K562 (cell line): ENCODE results near the gene ODF2.
"Not testable (repeated sequence)": the region's sequence is repeated elsewhere in the genome, so short reads cannot be mapped to it uniquely, and the experiment has no call there.

Experiments
- CTCF ChIP-seq, 3 experiments: IDR thresholded peaks in 2 of 3; conservative IDR thresholded peaks in 1 of 3; 2 replicates each; pipeline ENCODE4 v1.5.1; 2011 to 2012; ENCODE audit warnings: low read length in 3 of 3, mild to moderate bottlenecking in 3 of 3, control low read depth in 2 of 3, improper control_type of control experiment in 1 of 3, inconsistent platforms in 1 of 3, low read depth in 1 of 3, mixed read lengths in 1 of 3, moderate library complexity in 1 of 3; ENCODE audit not compliant: insufficient read depth in 2 of 3
- EP300 ChIP-seq: IDR thresholded peaks from 2 replicates; pipeline ENCODE4 v1.6.1; 2012; ENCODE audit warnings: low read length, improper control_type of control experiment
- EZH2 ChIP-seq: IDR thresholded peaks from 2 replicates; pipeline ENCODE4 v1.6.1; 2012; ENCODE audit warnings: low read depth, mild to moderate bottlenecking, inconsistent platforms, low read length, borderline replicate concordance
- GATA2 ChIP-seq: sonication (generic); formaldehyde crosslinking; IDR thresholded peaks from 2 replicates; pipeline ENCODE4 v1.4.0; 2020; ENCODE audit warnings: mild to moderate bottlenecking, missing genetic modification reagents
- MAX ChIP-seq: sonication (generic); formaldehyde crosslinking; IDR thresholded peaks from 2 replicates; pipeline ENCODE4 v1.9.0; 2022; ENCODE audit warnings: mild to moderate bottlenecking, missing genetic modification reagents
- MEIS2 ChIP-seq: fragments of 450-650 bp; IDR thresholded peaks from 2 replicates; pipeline ENCODE4 v1.6.1; 2014; ENCODE audit warnings: mild to moderate bottlenecking; ENCODE audit not compliant: partially characterized antibody
- NFIX ChIP-seq: fragments of 250-450 bp; sonication (Bioruptor Pico); IDR thresholded peaks from 2 replicates; pipeline ENCODE4 v1.4.0; 2020; ENCODE audit warnings: low read depth, mild to moderate bottlenecking, moderate library complexity
- POLR2AphosphoS5 ChIP-seq: IDR thresholded peaks from 2 replicates; pipeline ENCODE4 v1.6.1; 2011; ENCODE audit warnings: mild to moderate bottlenecking, low read depth, low read length, moderate library complexity; ENCODE audit not compliant: control insufficient read depth, insufficient read depth
- WHSC1 ChIP-seq: IDR thresholded peaks from one replicate; pipeline ENCODE4 v1.6.1; 2012; ENCODE audit warnings: low read length, control low read depth, inconsistent platforms
- TF ChIP-seq, protein P1 (sequence below): sonication (generic); formaldehyde crosslinking; IDR thresholded peaks from 2 replicates; pipeline ENCODE4 v1.5.0; 2020; ENCODE audit warnings: missing genetic modification reagents
- TF ChIP-seq, protein P2 (sequence below): sonication (generic); formaldehyde crosslinking; IDR thresholded peaks from 2 replicates; pipeline ENCODE4 v1.8.1; 2023; ENCODE audit warnings: mild to moderate bottlenecking, missing genetic modification reagents

GRCh38 chr9:128505906-128506305, 50.1 kb downstream of the ODF2 start:
- TF ChIP-seq EZH2; NFIX (CRISPR knock-in tag); WHSC1; GATA2 (CRISPR knock-in tag); EP300; MAX (CRISPR knock-in tag); MEIS2; CTCF (IDR thresholded peaks at IDR 0.05 in 2 of 3, conservative IDR thresholded peaks at IDR 0.05 in 1 of 3; ENCODE audit: insufficient read depth in 2 of 3, low read depth in 1 of 3, low read length in 3 of 3); POLR2AphosphoS5: not testable (repeated sequence)
- TF ChIP-seq, protein P1, sequence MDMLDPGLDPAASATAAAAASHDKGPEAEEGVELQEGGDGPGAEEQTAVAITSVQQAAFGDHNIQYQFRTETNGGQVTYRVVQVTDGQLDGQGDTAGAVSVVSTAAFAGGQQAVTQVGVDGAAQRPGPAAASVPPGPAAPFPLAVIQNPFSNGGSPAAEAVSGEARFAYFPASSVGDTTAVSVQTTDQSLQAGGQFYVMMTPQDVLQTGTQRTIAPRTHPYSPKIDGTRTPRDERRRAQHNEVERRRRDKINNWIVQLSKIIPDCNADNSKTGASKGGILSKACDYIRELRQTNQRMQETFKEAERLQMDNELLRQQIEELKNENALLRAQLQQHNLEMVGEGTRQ = not testable (repeated sequence)
- TF ChIP-seq, protein P2, sequence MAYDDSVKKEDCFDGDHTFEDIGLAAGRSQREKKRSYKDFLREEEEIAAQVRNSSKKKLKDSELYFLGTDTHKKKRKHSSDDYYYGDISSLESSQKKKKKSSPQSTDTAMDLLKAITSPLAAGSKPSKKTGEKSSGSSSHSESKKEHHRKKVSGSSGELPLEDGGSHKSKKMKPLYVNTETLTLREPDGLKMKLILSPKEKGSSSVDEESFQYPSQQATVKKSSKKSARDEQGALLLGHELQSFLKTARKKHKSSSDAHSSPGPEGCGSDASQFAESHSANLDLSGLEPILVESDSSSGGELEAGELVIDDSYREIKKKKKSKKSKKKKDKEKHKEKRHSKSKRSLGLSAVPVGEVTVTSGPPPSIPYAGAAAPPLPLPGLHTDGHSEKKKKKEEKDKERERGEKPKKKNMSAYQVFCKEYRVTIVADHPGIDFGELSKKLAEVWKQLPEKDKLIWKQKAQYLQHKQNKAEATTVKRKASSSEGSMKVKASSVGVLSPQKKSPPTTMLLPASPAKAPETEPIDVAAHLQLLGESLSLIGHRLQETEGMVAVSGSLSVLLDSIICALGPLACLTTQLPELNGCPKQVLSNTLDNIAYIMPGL (CRISPR knock-in tag) = not testable (repeated sequence)
